ENCODE data around the gene AK3. TPM values are rescaled to one million over a fixed set of nuclear protein-coding genes. Genes with fewer than 3 reads are reported as not detected.

AK3 gene
- polyA plus RNA-seq, 1 donor (not counting 4 experiments of a cell fraction or from before 2014, with no cell fraction given): 45.8 TPM

DNA sequence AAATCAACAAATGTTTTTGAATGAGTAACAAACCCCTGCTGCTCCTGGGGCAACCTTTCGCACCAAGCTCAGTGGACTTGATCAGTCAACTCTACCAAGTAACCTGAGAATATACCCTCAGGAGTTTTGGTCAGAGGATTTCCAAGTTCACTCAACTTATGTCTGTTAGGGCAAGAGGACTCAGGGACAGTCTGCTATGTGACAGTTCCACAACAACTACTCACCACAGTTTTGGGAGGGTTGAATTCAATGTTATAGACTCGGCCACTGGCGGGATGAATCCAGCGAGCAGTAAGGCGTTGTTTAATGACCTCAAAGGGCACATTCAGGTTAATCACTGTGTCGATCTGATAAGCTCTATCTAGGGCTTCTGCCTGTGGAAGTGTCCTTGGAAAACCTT, 22.1 kb downstream of the AK3 start:
- Histone ChIP-seq H3K36me3 (ENCODE audit: control insufficient read depth in 2 of 2, extremely low read depth in 1 of 2, insufficient read depth in 2 of 2, low read length in 2 of 2) (peaks cover 16 to 24% of the 10 kb centered on the region in 2 experiments), H3K27ac (ENCODE audit: control insufficient read depth, insufficient read depth, low read length) (no peak overlapping the region), H2AFZ (ENCODE audit: control insufficient read depth, low read length) (no peak overlapping the region), H3K4me2 (ENCODE audit: control insufficient read depth, extremely low read depth, insufficient read depth, low read depth, low read length) (no peak overlapping the region), H3K9me3 (ENCODE audit: control insufficient read depth, low read depth, low read length) (no peaks in the 10 kb centered on the region), H3K4me1 (ENCODE audit: control insufficient read depth, extremely low read depth, insufficient read depth, low read length) (no peaks in the 10 kb centered on the region), H3K4me3 (ENCODE audit: control insufficient read depth in 2 of 3, extremely low read depth in 1 of 3, insufficient read depth in 2 of 3, low read depth in 1 of 3, low read length in 3 of 3) (no peak overlapping the region), H3K79me2 (ENCODE audit: control insufficient read depth, insufficient read depth, low read length) (no peaks in the 10 kb centered on the region), H3K9me1 (ENCODE audit: control insufficient read depth, extremely low read depth, insufficient read depth, low read length) (no peaks in the 10 kb centered on the region), H3K9ac (ENCODE audit: control insufficient read depth, extremely low read depth, insufficient read depth, low read length) (no peak overlapping the region), H4K20me1 (ENCODE audit: control insufficient read depth, extremely low read depth, insufficient read depth, low read length) (no peaks in the 10 kb centered on the region), H3K27me3 (ENCODE audit: control insufficient read depth, extremely low read depth, insufficient read depth, low read length) (no peaks in the 10 kb centered on the region)
- FAIRE-seq (no peak), DNase-seq (ENCODE audit: low read depth, low spot score) (no peak)
- TF ChIP-seq EZH2 (IDR thresholded peaks at IDR 0.05; ENCODE audit: low read length): no peak
- TF ChIP-seq, protein P1, sequence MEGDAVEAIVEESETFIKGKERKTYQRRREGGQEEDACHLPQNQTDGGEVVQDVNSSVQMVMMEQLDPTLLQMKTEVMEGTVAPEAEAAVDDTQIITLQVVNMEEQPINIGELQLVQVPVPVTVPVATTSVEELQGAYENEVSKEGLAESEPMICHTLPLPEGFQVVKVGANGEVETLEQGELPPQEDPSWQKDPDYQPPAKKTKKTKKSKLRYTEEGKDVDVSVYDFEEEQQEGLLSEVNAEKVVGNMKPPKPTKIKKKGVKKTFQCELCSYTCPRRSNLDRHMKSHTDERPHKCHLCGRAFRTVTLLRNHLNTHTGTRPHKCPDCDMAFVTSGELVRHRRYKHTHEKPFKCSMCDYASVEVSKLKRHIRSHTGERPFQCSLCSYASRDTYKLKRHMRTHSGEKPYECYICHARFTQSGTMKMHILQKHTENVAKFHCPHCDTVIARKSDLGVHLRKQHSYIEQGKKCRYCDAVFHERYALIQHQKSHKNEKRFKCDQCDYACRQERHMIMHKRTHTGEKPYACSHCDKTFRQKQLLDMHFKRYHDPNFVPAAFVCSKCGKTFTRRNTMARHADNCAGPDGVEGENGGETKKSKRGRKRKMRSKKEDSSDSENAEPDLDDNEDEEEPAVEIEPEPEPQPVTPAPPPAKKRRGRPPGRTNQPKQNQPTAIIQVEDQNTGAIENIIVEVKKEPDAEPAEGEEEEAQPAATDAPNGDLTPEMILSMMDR (optimal IDR thresholded peaks at IDR 0.05 in 1 of 3, IDR thresholded peaks at IDR 0.05 in 1 of 3, conservative IDR thresholded peaks at IDR 0.05 in 1 of 3; ENCODE audit: extremely low read depth in 1 of 3, insufficient read depth in 2 of 3, low read length in 3 of 3): no peak
- dilution Hi-C loops (cut with MboI; ENCODE audit: extremely low pct_ligation_motif_present, low sequenced_read_pairs): no loop called here

DNA sequence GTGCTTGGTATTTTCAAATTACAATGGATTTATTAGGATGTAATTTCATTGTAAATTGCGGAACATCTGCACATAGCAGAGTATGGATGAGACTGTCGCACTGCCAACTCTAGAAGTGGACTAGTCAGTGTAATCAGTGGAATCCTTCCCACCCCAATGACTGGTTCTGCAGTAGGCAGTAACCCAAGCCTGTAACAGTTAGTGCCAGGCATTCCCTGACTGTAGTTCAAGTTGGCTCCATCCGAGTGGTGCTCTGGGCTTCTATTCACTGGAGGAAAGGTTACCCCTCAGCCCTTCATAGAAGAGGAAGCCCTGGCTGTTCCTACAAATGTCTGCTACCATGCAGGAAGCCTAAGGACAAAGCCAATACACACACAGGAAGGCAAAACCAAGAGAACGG, 23.2 kb downstream of the AK3 start:
- Histone ChIP-seq H3K4me3 (ENCODE audit: control insufficient read depth in 2 of 3, extremely low read depth in 1 of 3, insufficient read depth in 2 of 3, low read depth in 1 of 3, low read length in 3 of 3) (no peak overlapping the region), H3K79me2 (ENCODE audit: control insufficient read depth, insufficient read depth, low read length) (no peaks in the 10 kb centered on the region), H3K4me2 (ENCODE audit: control insufficient read depth, extremely low read depth, insufficient read depth, low read depth, low read length) (no peak overlapping the region), H3K9me1 (ENCODE audit: control insufficient read depth, extremely low read depth, insufficient read depth, low read length) (no peaks in the 10 kb centered on the region), H3K27ac (ENCODE audit: control insufficient read depth, insufficient read depth, low read length) (no peak overlapping the region), H3K4me1 (ENCODE audit: control insufficient read depth, extremely low read depth, insufficient read depth, low read length) (no peaks in the 10 kb centered on the region), H3K9ac (ENCODE audit: control insufficient read depth, extremely low read depth, insufficient read depth, low read length) (no peak overlapping the region), H3K27me3 (ENCODE audit: control insufficient read depth, extremely low read depth, insufficient read depth, low read length) (no peaks in the 10 kb centered on the region), H3K36me3 (ENCODE audit: control insufficient read depth in 2 of 2, extremely low read depth in 1 of 2, insufficient read depth in 2 of 2, low read length in 2 of 2) (peaks cover 16 to 25% of the 10 kb centered on the region in 2 experiments), H2AFZ (ENCODE audit: control insufficient read depth, low read length) (no peak overlapping the region), H3K9me3 (ENCODE audit: control insufficient read depth, low read depth, low read length) (no peaks in the 10 kb centered on the region), H4K20me1 (ENCODE audit: control insufficient read depth, extremely low read depth, insufficient read depth, low read length) (no peaks in the 10 kb centered on the region)
- dilution Hi-C loops (cut with MboI; ENCODE audit: extremely low pct_ligation_motif_present, low sequenced_read_pairs): no loop called here
- no peak for DNase-seq (ENCODE audit: low read depth, low spot score)
- FAIRE-seq: no peak
- TF ChIP-seq, protein P1 (optimal IDR thresholded peaks at IDR 0.05 in 1 of 3, IDR thresholded peaks at IDR 0.05 in 1 of 3, conservative IDR thresholded peaks at IDR 0.05 in 1 of 3; ENCODE audit: extremely low read depth in 1 of 3, insufficient read depth in 2 of 3, low read length in 3 of 3): no peak
- TF ChIP-seq EZH2 (IDR thresholded peaks at IDR 0.05; ENCODE audit: low read length): no peak
